ENCODE results near the gene NR4A3. TPM values are rescaled to one million over a fixed set of nuclear protein-coding genes. Genes with fewer than 3 reads are reported as not detected.

Gene NR4A3
- total and polyA plus RNA-seq, 2 donors (not counting 1 experiment from before 2014, with no cell fraction given), result 8.2 to 9.1 TPM

GRCh38 chr9:99845063-99845462 lies 23.4 kb downstream of the NR4A3 start:
- Histone ChIP-seq H4K20me1 (ENCODE audit: control insufficient read depth, extremely low read depth, insufficient read depth, low read length) (no peaks in the 10 kb centered on the region), H3K79me2 (ENCODE audit: control insufficient read depth, insufficient read depth, low read length) (no peaks in the 10 kb centered on the region), H2AFZ (ENCODE audit: low read length) (no peak overlapping the region), H3K4me1 (ENCODE audit: control insufficient read depth, extremely low read depth, insufficient read depth, low read length) (no peaks in the 10 kb centered on the region), H3K9me3 (ENCODE audit: control insufficient read depth, insufficient read depth, low read depth, low read length) (no peaks in the 10 kb centered on the region), H3K27ac (ENCODE audit: insufficient read depth, low read length) (no peak overlapping the region), H3K9ac (ENCODE audit: insufficient read depth, low read length) (no peak overlapping the region), H3K27me3 (ENCODE audit: control insufficient read depth, insufficient read depth, low read length) (no peaks in the 10 kb centered on the region), H3K4me3 (replicated peaks in 1 of 4; ENCODE audit: control extremely low read depth in 1 of 4, insufficient read depth in 1 of 4, low read depth in 3 of 4, low read length in 4 of 4) (no peak overlapping the region), H3K36me3 (ENCODE audit: control insufficient read depth, insufficient read depth, low read length) (peaks cover 2% of the 10 kb centered on the region), H3K4me2 (ENCODE audit: extremely low read depth, insufficient read depth, low read length) (no peak overlapping the region)
- no peak for TF ChIP-seq CTCF (conservative IDR thresholded peaks at IDR 0.05 in 1 of 2, IDR thresholded peaks at IDR 0.05 in 1 of 2; ENCODE audit: low read depth in 1 of 2, low read length in 2 of 2)
- no peak for DNase-seq (ENCODE audit: low read depth in 2 of 2)

- peaks cover 2% of the 10 kb centered on the region for H3K36me3 ChIP-seq (ENCODE audit: control insufficient read depth, insufficient read depth, low read length)
- no peaks in the 10 kb centered on the region for H3K4me1 ChIP-seq (ENCODE audit: control insufficient read depth, extremely low read depth, insufficient read depth, low read length)
- H3K9ac ChIP-seq (ENCODE audit: insufficient read depth, low read length), result no peak overlapping the region
- H4K20me1 ChIP-seq (ENCODE audit: control insufficient read depth, extremely low read depth, insufficient read depth, low read length), result no peaks in the 10 kb centered on the region
- no peak for TF ChIP-seq CTCF (conservative IDR thresholded peaks at IDR 0.05 in 1 of 2, IDR thresholded peaks at IDR 0.05 in 1 of 2; ENCODE audit: low read depth in 1 of 2, low read length in 2 of 2)
- TF ChIP-seq EZH2 (IDR thresholded peaks at IDR 0.05; ENCODE audit: low read length, missing control alignments), result no peak
- no peaks in the 10 kb centered on the region for H3K27me3 ChIP-seq (ENCODE audit: control insufficient read depth, insufficient read depth, low read length)
- H3K4me2 ChIP-seq (ENCODE audit: extremely low read depth, insufficient read depth, low read length), result no peak overlapping the region
- H3K27ac ChIP-seq (ENCODE audit: insufficient read depth, low read length), result no peak overlapping the region
- no peak overlapping the region for H3K4me3 ChIP-seq (replicated peaks in 1 of 4; ENCODE audit: control extremely low read depth in 1 of 4, insufficient read depth in 1 of 4, low read depth in 3 of 4, low read length in 4 of 4)
- H3K79me2 ChIP-seq (ENCODE audit: control insufficient read depth, insufficient read depth, low read length), result no peaks in the 10 kb centered on the region
- no peaks in the 10 kb centered on the region for H3K9me3 ChIP-seq (ENCODE audit: control insufficient read depth, insufficient read depth, low read depth, low read length)
- H2AFZ ChIP-seq (ENCODE audit: low read length), result no peak overlapping the region
- no peak for DNase-seq (ENCODE audit: low read depth in 2 of 2)
Observed at GRCh38 chr9:99848447-99848846, 26.8 kb downstream of the NR4A3 start.

- peak in 1 of 2 donors; percentile 6 for DNase-seq (ENCODE audit: low read depth in 2 of 2)
Observed at GRCh38 chr9:99850736-99851499, 29.2 kb downstream of the NR4A3 start.

More at GRCh38 chr9:99850736-99851499, 29.2 kb downstream of the NR4A3 start:
- Histone ChIP-seq H3K4me1 (ENCODE audit: control insufficient read depth, extremely low read depth, insufficient read depth, low read length) (no peaks in the 10 kb centered on the region), H4K20me1 (ENCODE audit: control insufficient read depth, extremely low read depth, insufficient read depth, low read length) (no peaks in the 10 kb centered on the region), H3K36me3 (ENCODE audit: control insufficient read depth, insufficient read depth, low read length) (peaks cover 2% of the 10 kb centered on the region), H3K79me2 (ENCODE audit: control insufficient read depth, insufficient read depth, low read length) (no peaks in the 10 kb centered on the region), H3K4me3 (replicated peaks in 1 of 4; ENCODE audit: control extremely low read depth in 1 of 4, insufficient read depth in 1 of 4, low read depth in 3 of 4, low read length in 4 of 4) (no peak overlapping the region), H3K27me3 (ENCODE audit: control insufficient read depth, insufficient read depth, low read length) (no peaks in the 10 kb centered on the region), H3K27ac (ENCODE audit: insufficient read depth, low read length) (no peak overlapping the region), H3K9me3 (ENCODE audit: control insufficient read depth, insufficient read depth, low read depth, low read length) (no peaks in the 10 kb centered on the region), H2AFZ (ENCODE audit: low read length) (no peak overlapping the region), H3K9ac (ENCODE audit: insufficient read depth, low read length) (no peak overlapping the region), H3K4me2 (ENCODE audit: extremely low read depth, insufficient read depth, low read length) (no peak overlapping the region)
- TF ChIP-seq CTCF (conservative IDR thresholded peaks at IDR 0.05 in 1 of 2, IDR thresholded peaks at IDR 0.05 in 1 of 2; ENCODE audit: low read depth in 1 of 2, low read length in 2 of 2), result no peak
- no peak for TF ChIP-seq EZH2 (IDR thresholded peaks at IDR 0.05; ENCODE audit: low read length, missing control alignments)

All from fibroblast of lung (primary cell).